ENCODE data around the gene GOLGA8A.
"Not testable (repeated sequence)": the region's sequence is repeated elsewhere in the genome, so short reads cannot be mapped to it uniquely, and the experiment has no call there.

The GOLGA8A gene

DNA sequence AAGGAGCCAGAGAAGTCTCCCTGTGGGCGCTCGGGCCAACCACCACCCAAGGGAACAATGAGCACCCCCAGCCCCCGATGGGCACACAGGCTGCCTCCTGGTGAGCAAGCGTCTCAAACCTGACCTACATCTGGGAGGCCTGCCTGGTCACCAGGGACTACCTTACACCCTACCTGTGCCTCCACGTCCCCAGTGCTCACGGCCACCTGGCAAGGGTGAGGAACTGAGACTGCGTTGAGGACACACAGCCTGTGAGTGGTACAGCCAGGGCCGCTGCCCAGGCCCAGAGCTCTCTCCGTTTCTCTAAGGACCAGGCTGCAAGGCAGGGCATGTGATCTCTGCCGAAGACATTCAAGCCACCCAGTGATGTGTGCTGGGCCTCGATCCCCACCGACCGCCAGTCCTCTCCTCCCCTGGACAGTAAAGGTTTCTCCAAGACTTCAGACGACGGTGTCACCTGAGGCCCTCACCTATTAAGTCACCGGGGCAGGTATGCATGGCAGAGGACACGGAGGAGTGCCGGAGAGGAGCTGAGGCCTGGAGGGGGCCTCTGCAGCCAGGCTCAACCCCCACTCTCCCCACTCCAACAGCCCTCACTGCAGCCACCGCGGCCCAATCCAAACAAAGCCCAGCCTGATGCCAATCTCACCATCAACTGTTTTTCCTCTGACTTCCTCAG, 2.8 kb downstream of the GOLGA8A start:
- H3K36me3 Mint-ChIP-seq (ENCODE audit: low read depth), result peaks cover 31% of the 10 kb centered on the region

DNA sequence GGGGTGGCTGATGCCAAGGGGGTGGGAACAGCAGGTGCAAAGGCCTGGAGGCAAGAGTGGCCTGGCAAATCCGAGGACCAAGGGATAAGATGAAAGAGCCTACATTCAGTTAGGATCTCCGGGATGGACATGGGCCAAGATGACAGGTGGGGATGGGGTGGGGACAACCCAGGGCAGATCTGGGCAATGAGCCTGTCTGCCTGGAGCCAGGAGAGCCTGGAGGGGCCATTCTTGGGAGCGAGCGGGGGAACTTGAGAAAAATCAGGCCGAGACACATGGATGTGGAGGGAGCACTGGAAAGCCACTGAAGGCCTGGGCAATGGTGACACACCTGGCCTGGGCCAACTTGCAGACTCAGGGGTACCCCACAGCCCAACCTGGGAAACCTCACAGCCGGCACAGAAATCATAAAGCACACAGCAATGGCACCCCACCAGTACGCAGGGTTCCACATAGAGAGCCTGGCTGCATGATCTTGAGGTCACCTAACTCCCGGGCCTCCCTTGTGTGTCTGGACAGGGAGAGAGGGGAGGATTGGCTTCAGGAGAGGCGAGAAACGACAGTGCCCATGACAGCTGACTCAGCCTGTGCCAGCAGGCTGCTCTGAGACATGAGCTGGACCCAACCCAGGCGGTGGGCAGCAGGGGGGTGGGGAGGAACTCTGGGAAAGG, 3.5 kb downstream of the GOLGA8A start:
- H3K9me3 Mint-ChIP-seq; intact Hi-C loops (cut with micrococcal nuclease); H3K4me3 Mint-ChIP-seq; H3K27ac Mint-ChIP-seq: not testable (repeated sequence)
- H3K36me3 Mint-ChIP-seq (ENCODE audit: low read depth), result peaks cover 33% of the 10 kb centered on the region
- peaks cover 16% of the 10 kb centered on the region for H3K4me1 Mint-ChIP-seq (ENCODE audit: low read depth)
- peaks cover 35% of the 10 kb centered on the region for H3K27me3 Mint-ChIP-seq

More for the DNA sequence above, 2.8 kb downstream of the GOLGA8A start:
- no peaks in the 10 kb centered on the region for H3K9me3 Mint-ChIP-seq
- peaks cover 37% of the 10 kb centered on the region for H3K27me3 Mint-ChIP-seq
- intact Hi-C loops (cut with micrococcal nuclease), result no loop called here
- H3K4me3 Mint-ChIP-seq, result no peak overlapping the region
- no peak overlapping the region for H3K27ac Mint-ChIP-seq
- H3K4me1 Mint-ChIP-seq (ENCODE audit: low read depth), result peaks cover 16% of the 10 kb centered on the region

DNA sequence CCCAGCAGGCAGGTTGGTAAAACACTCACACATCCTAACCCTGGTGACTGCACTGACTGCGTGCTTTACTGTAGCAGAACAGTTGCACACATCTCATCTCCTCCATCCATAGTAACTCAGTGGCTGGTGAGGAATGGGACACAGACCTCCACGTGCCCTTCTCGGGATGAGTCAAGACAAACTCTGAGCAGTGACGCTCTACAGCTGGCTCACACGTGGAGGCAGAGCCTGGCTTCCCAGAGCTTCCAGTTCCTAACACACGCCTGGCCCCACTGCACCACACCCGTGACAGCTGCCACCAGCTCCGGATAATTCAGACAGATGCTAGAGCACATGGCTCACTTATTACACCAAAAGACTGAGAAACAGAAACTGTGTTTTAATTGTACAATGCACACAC, 7.0 kb downstream of the GOLGA8A start:
- intact Hi-C loops (cut with micrococcal nuclease); H3K9me3 Mint-ChIP-seq; H3K27me3 Mint-ChIP-seq; H3K27ac Mint-ChIP-seq; H3K4me1 Mint-ChIP-seq (ENCODE audit: low read depth); H3K4me3 Mint-ChIP-seq: not testable (repeated sequence)
- peaks cover 32% of the 10 kb centered on the region for H3K36me3 Mint-ChIP-seq (ENCODE audit: low read depth)

DNA sequence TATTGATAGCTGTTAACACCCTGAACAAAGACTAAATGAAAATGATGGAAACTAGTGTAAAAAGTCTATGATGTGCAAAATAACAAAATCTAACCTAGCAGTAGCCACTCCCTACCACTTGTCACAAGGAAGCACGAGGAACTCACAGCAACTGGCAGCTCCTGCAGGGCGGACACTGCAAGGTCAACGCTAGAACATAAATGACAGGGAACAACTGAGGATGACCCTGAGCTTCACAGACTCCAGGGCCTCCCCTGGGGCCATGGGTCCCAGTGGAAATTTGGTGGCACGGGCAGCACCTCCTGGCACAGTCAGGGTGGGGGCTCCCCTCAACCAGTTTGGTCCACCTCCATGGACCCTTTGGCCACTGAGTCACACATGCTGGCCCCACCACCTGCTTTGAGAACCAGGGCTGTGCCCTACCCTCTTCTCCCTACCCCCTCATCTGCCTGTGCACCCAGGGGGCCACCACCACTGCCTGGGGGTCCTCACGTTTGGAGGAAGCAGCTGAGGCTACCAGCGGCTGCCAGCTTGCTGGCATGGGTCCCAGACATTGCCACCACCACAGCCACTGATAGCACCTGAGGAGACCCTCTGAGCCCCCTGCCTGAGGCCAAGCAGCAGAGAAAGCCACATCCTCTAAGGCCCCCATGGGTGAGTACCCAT, 14.1 kb downstream of the GOLGA8A start:
- H3K36me3 Mint-ChIP-seq (ENCODE audit: low read depth); H3K27ac Mint-ChIP-seq; H3K4me3 Mint-ChIP-seq; intact Hi-C loops (cut with micrococcal nuclease); H3K9me3 Mint-ChIP-seq; H3K4me1 Mint-ChIP-seq (ENCODE audit: low read depth); H3K27me3 Mint-ChIP-seq: not testable (repeated sequence)

DNA sequence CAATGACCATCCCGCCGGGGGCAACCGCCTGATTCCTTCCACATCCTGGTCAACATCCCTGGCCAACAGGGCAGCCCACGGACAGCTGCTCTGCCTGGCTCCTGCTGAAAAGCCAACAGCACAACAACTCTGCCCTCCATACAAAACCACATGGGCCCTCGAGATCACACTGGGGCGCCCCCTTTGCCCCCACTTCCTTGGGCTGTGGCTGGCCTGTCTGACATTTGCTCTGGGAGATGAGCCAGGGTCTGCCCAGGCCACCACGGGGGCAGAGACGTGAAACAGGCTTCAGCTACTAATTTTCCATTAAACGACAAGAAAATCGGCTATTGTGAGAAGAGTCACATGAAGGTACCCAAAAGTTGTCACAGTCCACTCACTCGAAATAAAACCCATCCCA, 16.7 kb downstream of the GOLGA8A start:
- intact Hi-C loops (cut with micrococcal nuclease); H3K36me3 Mint-ChIP-seq (ENCODE audit: low read depth); H3K9me3 Mint-ChIP-seq; H3K4me3 Mint-ChIP-seq; H3K27me3 Mint-ChIP-seq; H3K27ac Mint-ChIP-seq; H3K4me1 Mint-ChIP-seq (ENCODE audit: low read depth): not testable (repeated sequence)

DNA sequence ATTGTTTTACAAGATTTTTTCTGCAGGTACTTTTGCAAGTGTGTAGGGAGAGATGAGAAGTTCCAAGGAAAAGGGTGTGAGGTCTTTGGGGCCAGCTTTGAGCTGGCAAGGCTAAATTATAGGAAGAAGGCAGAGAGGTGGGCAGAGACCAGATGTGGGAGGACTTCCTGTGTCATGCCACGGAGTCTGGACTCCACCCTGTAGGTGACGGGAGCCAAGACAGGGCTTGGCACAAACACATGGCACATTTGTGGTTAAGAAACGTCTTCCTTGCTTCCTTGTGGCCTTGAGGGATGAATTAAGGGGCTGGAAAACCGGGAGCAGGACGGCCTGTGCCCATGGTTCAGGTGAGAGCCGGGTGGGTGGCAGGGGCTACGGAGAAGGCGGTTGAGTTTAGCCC, 19.2 kb downstream of the GOLGA8A start:
- H3K9me3 Mint-ChIP-seq; H3K4me3 Mint-ChIP-seq; H3K4me1 Mint-ChIP-seq (ENCODE audit: low read depth); H3K27me3 Mint-ChIP-seq; H3K36me3 Mint-ChIP-seq (ENCODE audit: low read depth); intact Hi-C loops (cut with micrococcal nuclease): not testable (repeated sequence)
- peak overlapping the region; percentile 65 for H3K27ac Mint-ChIP-seq

DNA sequence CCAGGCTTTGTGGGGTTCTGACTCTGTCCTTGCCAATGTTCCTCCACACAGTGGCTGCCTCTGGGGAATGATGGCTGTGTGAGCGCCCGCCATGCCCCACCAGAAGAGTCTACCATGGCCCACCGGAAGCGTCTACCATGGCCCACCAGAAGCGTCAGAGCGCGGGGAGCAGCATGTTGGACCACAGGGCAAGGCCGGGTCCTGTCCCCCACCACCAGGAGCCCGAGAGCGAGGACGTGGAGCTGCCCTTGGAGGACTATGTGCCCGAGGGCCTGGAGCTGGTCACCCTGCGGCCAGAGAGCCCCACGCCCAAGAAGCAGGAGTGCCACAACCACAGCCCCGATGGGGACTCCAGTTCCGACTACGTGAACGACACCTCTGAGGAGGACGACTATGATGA, 28.1 kb downstream of the GOLGA8A start:
- H3K4me1 Mint-ChIP-seq (ENCODE audit: low read depth); H3K4me3 Mint-ChIP-seq; H3K36me3 Mint-ChIP-seq (ENCODE audit: low read depth); intact Hi-C loops (cut with micrococcal nuclease); H3K9me3 Mint-ChIP-seq; H3K27ac Mint-ChIP-seq; H3K27me3 Mint-ChIP-seq: not testable (repeated sequence)

DNA sequence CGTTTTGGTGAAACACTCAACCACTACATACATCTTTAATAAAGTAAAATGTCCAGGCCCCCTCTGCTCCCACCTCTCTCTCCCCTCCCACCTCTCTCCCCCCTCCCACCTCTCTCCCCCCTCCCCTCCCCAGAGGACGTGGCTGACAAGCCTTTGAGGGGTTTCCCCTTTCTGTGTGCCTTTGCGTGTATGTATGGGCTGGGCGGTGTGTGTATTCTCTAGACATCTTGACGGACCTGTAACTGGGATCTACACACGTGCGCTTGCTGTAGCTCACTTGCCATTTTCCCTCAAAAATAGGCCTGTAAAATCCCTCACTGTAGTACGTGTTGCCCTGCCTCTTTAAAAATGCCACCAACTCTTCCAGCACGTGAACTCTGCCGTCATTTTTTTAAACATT, 28.6 kb downstream of the GOLGA8A start:
- H3K36me3 Mint-ChIP-seq (ENCODE audit: low read depth); H3K27ac Mint-ChIP-seq; intact Hi-C loops (cut with micrococcal nuclease); H3K9me3 Mint-ChIP-seq; H3K27me3 Mint-ChIP-seq; H3K4me1 Mint-ChIP-seq (ENCODE audit: low read depth); H3K4me3 Mint-ChIP-seq: not testable (repeated sequence)

DNA sequence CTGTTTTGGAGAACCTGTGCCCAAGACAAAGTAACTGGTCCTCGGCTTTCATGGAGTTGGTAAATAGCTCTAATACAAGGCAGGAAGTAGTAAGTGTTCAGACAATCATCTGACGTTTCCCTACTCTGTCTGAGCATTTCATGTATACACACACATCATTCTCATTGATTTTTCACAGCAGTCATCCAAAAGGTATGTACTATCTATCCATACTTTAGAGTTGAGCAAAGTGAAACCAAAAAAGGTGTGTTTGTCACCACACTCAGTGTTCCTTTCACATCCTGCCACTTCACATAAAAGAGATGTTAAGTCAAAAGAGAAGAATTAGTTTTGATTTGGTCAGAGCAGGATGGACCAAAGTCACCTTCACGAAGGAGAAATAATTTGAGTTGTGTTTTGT, 33.7 kb downstream of the GOLGA8A start:
- H3K9me3 Mint-ChIP-seq; intact Hi-C loops (cut with micrococcal nuclease): not testable (repeated sequence)

DNA sequence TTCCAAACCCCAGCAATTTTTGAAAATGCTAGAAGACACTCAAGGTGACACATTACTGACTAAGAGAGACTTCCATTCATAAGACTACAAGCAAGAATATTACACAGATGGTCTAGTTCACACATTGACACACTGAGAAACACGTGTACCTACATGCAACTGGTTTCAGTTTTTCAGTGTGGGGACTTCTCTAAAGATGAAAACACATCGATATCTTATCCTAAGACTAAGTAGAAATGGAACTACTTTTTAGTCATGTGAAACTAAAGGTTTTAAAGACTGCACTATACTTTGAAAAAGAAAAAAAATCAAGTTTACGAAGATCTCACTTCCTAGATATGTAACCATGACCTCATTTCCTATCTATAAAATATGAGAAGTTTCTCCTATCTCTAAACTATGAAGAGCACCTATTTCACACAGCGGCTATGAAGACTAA, 34.4 kb downstream of the GOLGA8A start:
- intact Hi-C loops (cut with micrococcal nuclease); H3K36me3 Mint-ChIP-seq (ENCODE audit: low read depth); H3K27me3 Mint-ChIP-seq; H3K4me3 Mint-ChIP-seq; H3K27ac Mint-ChIP-seq; H3K4me1 Mint-ChIP-seq (ENCODE audit: low read depth); H3K9me3 Mint-ChIP-seq: not testable (repeated sequence)

More for the DNA sequence above, 33.7 kb downstream of the GOLGA8A start:
- H3K4me3 Mint-ChIP-seq; H3K27ac Mint-ChIP-seq; H3K36me3 Mint-ChIP-seq (ENCODE audit: low read depth); H3K4me1 Mint-ChIP-seq (ENCODE audit: low read depth); H3K27me3 Mint-ChIP-seq: not testable (repeated sequence)

DNA sequence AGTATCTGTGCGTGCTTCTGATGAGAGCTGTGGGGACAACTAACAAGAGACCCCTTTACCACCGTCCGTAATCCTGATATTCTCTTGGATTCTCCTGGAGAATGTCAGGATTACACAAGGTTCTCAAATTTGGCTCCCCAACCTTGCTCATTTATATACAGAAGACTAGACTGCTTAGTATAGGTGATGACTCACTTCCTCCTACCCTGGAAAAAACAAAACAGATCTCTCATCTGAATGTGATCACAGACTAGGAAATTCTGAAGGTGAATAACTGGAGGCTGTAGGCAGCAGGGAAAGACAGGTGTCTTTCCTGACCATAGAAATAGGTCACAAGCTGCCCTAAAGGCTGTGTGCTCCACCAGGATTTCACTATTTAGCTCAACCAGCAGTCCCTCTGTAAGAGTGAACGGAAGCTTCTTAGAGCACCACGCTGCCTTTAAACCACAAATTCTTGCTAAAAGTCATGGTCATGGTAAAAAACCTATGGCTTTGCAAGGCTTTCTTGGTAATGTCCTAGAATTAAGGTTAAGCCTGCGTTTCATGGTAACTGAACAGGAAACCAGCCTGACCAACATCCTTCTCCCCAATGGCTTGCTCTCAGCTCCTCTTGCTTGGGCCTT, 39.9 kb downstream of the GOLGA8A start:
- H3K4me1 Mint-ChIP-seq (ENCODE audit: low read depth); H3K4me3 Mint-ChIP-seq; H3K27me3 Mint-ChIP-seq; H3K27ac Mint-ChIP-seq; intact Hi-C loops (cut with micrococcal nuclease); H3K9me3 Mint-ChIP-seq; H3K36me3 Mint-ChIP-seq (ENCODE audit: low read depth): not testable (repeated sequence)

DNA sequence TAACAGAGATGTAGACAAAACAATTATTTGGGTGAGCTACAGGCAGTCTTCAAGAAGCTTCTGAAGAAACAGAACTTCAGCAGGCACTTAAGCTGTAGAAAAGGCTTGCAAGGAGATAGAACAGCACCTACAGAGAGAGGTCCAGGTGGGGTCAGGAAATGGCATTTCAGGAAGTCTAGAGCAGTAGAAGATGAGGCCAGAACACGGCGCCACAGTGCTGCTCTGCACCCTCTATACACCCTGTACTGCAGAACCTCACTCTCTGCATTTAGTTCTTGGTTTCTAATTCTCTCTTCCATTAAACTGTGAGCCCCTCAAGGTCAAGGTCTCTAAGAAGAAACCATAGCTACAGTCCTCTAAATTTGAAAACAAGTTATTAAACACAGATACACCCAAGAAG, 44.6 kb downstream of the GOLGA8A start:
- H3K27me3 Mint-ChIP-seq; H3K27ac Mint-ChIP-seq; H3K4me3 Mint-ChIP-seq; intact Hi-C loops (cut with micrococcal nuclease); H3K36me3 Mint-ChIP-seq (ENCODE audit: low read depth); H3K9me3 Mint-ChIP-seq; H3K4me1 Mint-ChIP-seq (ENCODE audit: low read depth): not testable (repeated sequence)

DNA sequence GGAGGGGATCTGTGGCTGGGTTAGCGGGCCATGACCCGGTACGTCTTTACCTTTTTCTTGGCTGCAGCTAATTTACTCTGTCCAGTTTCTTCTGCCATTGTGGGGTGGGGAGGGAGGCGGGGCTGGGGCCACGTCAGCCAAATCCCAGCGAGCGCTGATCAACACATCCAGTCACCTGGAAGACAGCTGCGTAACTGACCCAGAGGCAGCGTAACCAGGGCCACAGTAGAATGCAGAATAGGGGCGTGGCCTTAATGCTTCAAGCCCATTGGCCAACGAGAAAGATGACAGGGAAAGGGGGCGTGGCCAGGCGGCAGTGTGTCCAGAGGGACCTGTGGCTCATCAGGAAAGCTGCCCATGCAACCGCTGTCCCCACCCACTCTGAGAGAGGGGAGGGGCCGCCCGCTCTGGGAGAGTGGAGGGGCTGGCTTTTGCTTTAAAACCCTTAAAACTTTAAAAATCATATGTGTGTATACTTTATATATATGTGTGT, 48.0 kb downstream of the GOLGA8A start:
- H3K27me3 Mint-ChIP-seq; H3K4me1 Mint-ChIP-seq (ENCODE audit: low read depth); intact Hi-C loops (cut with micrococcal nuclease); H3K36me3 Mint-ChIP-seq (ENCODE audit: low read depth); H3K4me3 Mint-ChIP-seq; H3K27ac Mint-ChIP-seq; H3K9me3 Mint-ChIP-seq: not testable (repeated sequence)
